Calu3 (cell line): ENCODE results near the gene ABHD17A. TPM values are rescaled to one million over a fixed set of nuclear protein-coding genes. Genes with fewer than 3 reads are reported as not detected.

Experiments
- BruUV-seq: library from RNA; stranded (reverse); fragments of 400-500 nt; replicated peaks from 2 replicates; lab custom pipeline; 2021; lab: Mats Ljungman, UMichigan
- CTCF ChIA-PET: fragments of 300-600 bp; sonication (Branson Sonifier 250); formaldehyde crosslinking; loops from one replicate; lab custom pipeline; 2022; ENCODE audit warnings: antibody characterized with exemption; lab: Charles Lee
- DNase-seq: peaks from one replicate; pipeline ENCODE4 v3.0.0; 2022
- H3K27ac Mint-ChIP-seq: one replicate; pipeline ENCODE4 v1.8.0; 2022; ENCODE audit warnings: mixed read lengths; ENCODE audit not compliant: unreplicated experiment
- H3K27me3 Mint-ChIP-seq: one replicate; pipeline ENCODE4 v1.8.0; 2022; ENCODE audit warnings: mixed read lengths; ENCODE audit not compliant: unreplicated experiment
- H3K36me3 Mint-ChIP-seq: one replicate; pipeline ENCODE4 v1.8.0; 2022; ENCODE audit warnings: mild to moderate bottlenecking, moderate library complexity, mixed read lengths; ENCODE audit not compliant: insufficient read depth, unreplicated experiment
- H3K4me1 Mint-ChIP-seq: one replicate; pipeline ENCODE4 v1.8.0; 2022; ENCODE audit warnings: mild to moderate bottlenecking, low read depth, mixed read lengths; ENCODE audit not compliant: unreplicated experiment
- H3K4me3 Mint-ChIP-seq: one replicate; pipeline ENCODE4 v1.8.0; 2022; ENCODE audit warnings: mild to moderate bottlenecking, low read depth, moderate library complexity, mixed read lengths; ENCODE audit not compliant: unreplicated experiment
- H3K9me3 Mint-ChIP-seq: one replicate; pipeline ENCODE4 v1.8.0; 2022; ENCODE audit warnings: low read depth, mixed read lengths; ENCODE audit not compliant: unreplicated experiment
- CTCF ChIP-seq: fragments of 200-600 bp; IDR thresholded peaks from one replicate; pipeline ENCODE4 v1.8.0; 2022; ENCODE audit warnings: antibody characterized with exemption; ENCODE audit not compliant: unreplicated experiment
- intact Hi-C: fragments of 100-400 bp; cut with micrococcal nuclease; formaldehyde crosslinking; loops from one replicate; pipeline ENCODE4 v1.10.0; 2022; ENCODE audit not compliant: unreplicated experiment
- total RNA-seq: library from RNA; stranded (reverse); gene quantifications from 2 replicates; pipeline ENCODE4 v1.2.3, GENCODE V29; 2022

Gene ABHD17A
- total RNA-seq, 1 experiment from 2014 or later: 35.2 TPM

GRCh38 chr19:1923319-1923718 is 38.0 kb upstream of the ABHD17A start:
- no peaks in the 10 kb centered on the region for H3K9me3 Mint-ChIP-seq
- no peak overlapping the region for H3K4me3 Mint-ChIP-seq
- TF ChIP-seq CTCF: no peak
- H3K27ac Mint-ChIP-seq: no peak overlapping the region
- BruUV-seq: no TSS peak
- no peak for DNase-seq
- CTCF ChIA-PET: no interaction called here
- peaks cover 28% of the 10 kb centered on the region for H3K36me3 Mint-ChIP-seq
- no peaks in the 10 kb centered on the region for H3K4me1 Mint-ChIP-seq
- intact Hi-C loops: no loop called here
- H3K27me3 Mint-ChIP-seq: no peaks in the 10 kb centered on the region

GRCh38 chr19:1922803-1923202 is 37.5 kb upstream of the ABHD17A start:
- no peak for DNase-seq
- Mint-ChIP-seq H3K4me1 (no peaks in the 10 kb centered on the region), H3K4me3 (no peak overlapping the region), H3K9me3 (no peaks in the 10 kb centered on the region), H3K27ac (no peak overlapping the region), H3K27me3 (no peaks in the 10 kb centered on the region), H3K36me3 (peaks cover 28% of the 10 kb centered on the region)
- intact Hi-C loops: no loop called here
- no peak for TF ChIP-seq CTCF
- CTCF ChIA-PET: no interaction called here
- BruUV-seq: no TSS peak

GRCh38 chr19:1921825-1922224 is 36.5 kb upstream of the ABHD17A start:
- no peaks in the 10 kb centered on the region for H3K27me3 Mint-ChIP-seq
- no peak for TF ChIP-seq CTCF
- intact Hi-C loops: no loop called here
- CTCF ChIA-PET: no interaction called here
- no peaks in the 10 kb centered on the region for H3K9me3 Mint-ChIP-seq
- no peaks in the 10 kb centered on the region for H3K4me1 Mint-ChIP-seq
- BruUV-seq: no TSS peak
- no peak overlapping the region for H3K4me3 Mint-ChIP-seq
- peaks cover 28% of the 10 kb centered on the region for H3K36me3 Mint-ChIP-seq
- no peak for DNase-seq
- H3K27ac Mint-ChIP-seq: no peak overlapping the region

- H3K27ac Mint-ChIP-seq: no peak overlapping the region
- BruUV-seq: no TSS peak
- intact Hi-C loops: no loop called here
- H3K27me3 Mint-ChIP-seq: no peaks in the 10 kb centered on the region
- no peaks in the 10 kb centered on the region for H3K4me1 Mint-ChIP-seq
- H3K36me3 Mint-ChIP-seq: peaks cover 28% of the 10 kb centered on the region
- no peak for TF ChIP-seq CTCF
- no peaks in the 10 kb centered on the region for H3K9me3 Mint-ChIP-seq
- H3K4me3 Mint-ChIP-seq: no peak overlapping the region
- CTCF ChIA-PET: no interaction called here
- no peak for DNase-seq
These were observed 36.0 kb upstream of the ABHD17A start for GRCh38 chr19:1921326-1921725.
